Measurements from ENCODE around the gene SPSB1.

Gene SPSB1

GRCh38 chr1:9267352-9267686 lies 25.4 kb upstream of the SPSB1 start:
- Histone ChIP-seq H3K4me2 (peak overlapping the region; percentile 79; the same call in 1 of the 2 replicates), H3K27ac (no peak overlapping the region), H3K27me3 (no peaks in the 10 kb centered on the region), H3K4me3 (no peak overlapping the region), H3K9me3 (no peaks in the 10 kb centered on the region), H3K36me3 (peaks cover 38% of the 10 kb centered on the region), H4K20me1 (0 out of 2 replicates have a peak, but pooled peaks cover 21% of the 10 kb centered on the region), H3K9ac (no peak overlapping the region), H3K4me1 (peaks cover 65% of the 10 kb centered on the region)
- TF ChIP-seq Cebpa-rat (IDR thresholded peaks at IDR 0.05): no peak

- peak overlapping the region; percentile 79 for H3K4me2 ChIP-seq
- no peak overlapping the region for H3K27ac ChIP-seq
- TF ChIP-seq Cebpa-rat (IDR thresholded peaks at IDR 0.05): no peak
- H3K27me3 ChIP-seq: no peaks in the 10 kb centered on the region
- H3K4me1 ChIP-seq: peaks cover 65% of the 10 kb centered on the region
- peaks cover 32% of the 10 kb centered on the region for H3K36me3 ChIP-seq
- H3K9ac ChIP-seq: no peak overlapping the region
- H3K9me3 ChIP-seq: no peaks in the 10 kb centered on the region
- no peak overlapping the region for H3K4me3 ChIP-seq
- 0 out of 2 replicates have a peak, but pooled peaks cover 21% of the 10 kb centered on the region for H4K20me1 ChIP-seq
Observed at GRCh38 chr1:9267827-9268581, 24.7 kb upstream of the SPSB1 start.

GRCh38 chr1:9269078-9269501 lies 23.6 kb upstream of the SPSB1 start:
- TF ChIP-seq Cebpa-rat (IDR thresholded peaks at IDR 0.05): no peak
- Histone ChIP-seq H3K4me2 (peak overlapping the region; percentile 79), H3K27ac (no peak overlapping the region), H4K20me1 (0 out of 2 replicates have a peak, but pooled peaks cover 21% of the 10 kb centered on the region), H3K27me3 (no peaks in the 10 kb centered on the region), H3K9me3 (no peaks in the 10 kb centered on the region), H3K4me3 (no peak overlapping the region), H3K4me1 (peaks cover 65% of the 10 kb centered on the region), H3K9ac (no peak overlapping the region), H3K36me3 (peaks cover 21% of the 10 kb centered on the region)

GRCh38 chr1:9269721-9270120 lies 23.0 kb upstream of the SPSB1 start:
- H4K20me1 ChIP-seq: 0 out of 2 replicates have a peak, but pooled peaks cover 21% of the 10 kb centered on the region
- no peak overlapping the region; the same call in 1 of the 2 replicates for H3K9ac ChIP-seq
- TF ChIP-seq Cebpa-rat (IDR thresholded peaks at IDR 0.05): no peak
- no peak overlapping the region for H3K27ac ChIP-seq
- peaks cover 65% of the 10 kb centered on the region for H3K4me1 ChIP-seq
- H3K4me2 ChIP-seq: peak overlapping the region; percentile 79
- H3K9me3 ChIP-seq: no peaks in the 10 kb centered on the region
- no peak overlapping the region for H3K4me3 ChIP-seq
- no peaks in the 10 kb centered on the region for H3K27me3 ChIP-seq
- H3K36me3 ChIP-seq: peaks cover 14% of the 10 kb centered on the region

- Histone ChIP-seq H3K9ac (no peak overlapping the region), H3K4me2 (peak overlapping the region; percentile 37)
- TF ChIP-seq Cebpa-rat (IDR thresholded peaks at IDR 0.05): no peak
Observed at GRCh38 chr1:9270290-9270883, 22.3 kb upstream of the SPSB1 start.

GRCh38 chr1:9271283-9271682 lies 21.4 kb upstream of the SPSB1 start:
- no peak overlapping the region for H3K27ac ChIP-seq
- TF ChIP-seq Cebpa-rat (IDR thresholded peaks at IDR 0.05): no peak
- H4K20me1 ChIP-seq: 0 out of 2 replicates have a peak, but pooled peaks cover 21% of the 10 kb centered on the region
- H3K36me3 ChIP-seq: no peaks in the 10 kb centered on the region
- peak overlapping the region; percentile 37 for H3K4me2 ChIP-seq
- peaks cover 72% of the 10 kb centered on the region for H3K4me1 ChIP-seq
- no peak overlapping the region for H3K4me3 ChIP-seq
- H3K9ac ChIP-seq: no peak overlapping the region; the same call in 1 of the 2 replicates
- H3K27me3 ChIP-seq: no peaks in the 10 kb centered on the region
- H3K9me3 ChIP-seq: no peaks in the 10 kb centered on the region

More at GRCh38 chr1:9270290-9270883, 22.3 kb upstream of the SPSB1 start:
- H3K4me1 ChIP-seq: peaks cover 70% of the 10 kb centered on the region
- H3K36me3 ChIP-seq: peaks cover 8% of the 10 kb centered on the region; the same call in 1 of the 2 replicates
- H4K20me1 ChIP-seq: 0 out of 2 replicates have a peak, but pooled peaks cover 21% of the 10 kb centered on the region
- H3K27ac ChIP-seq: no peak overlapping the region
- H3K27me3 ChIP-seq: no peaks in the 10 kb centered on the region
- no peaks in the 10 kb centered on the region for H3K9me3 ChIP-seq
- H3K4me3 ChIP-seq: no peak overlapping the region

GRCh38 chr1:9271861-9272595 lies 20.7 kb upstream of the SPSB1 start:
- Histone ChIP-seq H3K9ac (no peak overlapping the region; the same call in 1 of the 2 replicates), H3K4me1 (peaks cover 71% of the 10 kb centered on the region), H4K20me1 (0 out of 2 replicates have a peak, but pooled peaks cover 21% of the 10 kb centered on the region), H3K27ac (no peak overlapping the region), H3K4me2 (0 out of 2 replicates have a peak overlapping the region, but pooled peaks have one; percentile 37), H3K9me3 (no peaks in the 10 kb centered on the region), H3K4me3 (no peak overlapping the region), H3K36me3 (no peaks in the 10 kb centered on the region), H3K27me3 (no peaks in the 10 kb centered on the region)
- no peak for TF ChIP-seq Cebpa-rat (IDR thresholded peaks at IDR 0.05)

GRCh38 chr1:9273177-9273576 lies 19.5 kb upstream of the SPSB1 start:
- H4K20me1 ChIP-seq: 0 out of 2 replicates have a peak, but pooled peaks cover 18% of the 10 kb centered on the region
- TF ChIP-seq Cebpa-rat (IDR thresholded peaks at IDR 0.05): no peak
- H3K27ac ChIP-seq: no peak overlapping the region
- H3K36me3 ChIP-seq: no peaks in the 10 kb centered on the region; the same call in 1 of the 2 replicates
- no peak overlapping the region for H3K4me3 ChIP-seq
- H3K4me1 ChIP-seq: peaks cover 63% of the 10 kb centered on the region
- no peak overlapping the region for H3K9ac ChIP-seq
- no peak overlapping the region for H3K4me2 ChIP-seq
- H3K27me3 ChIP-seq: no peaks in the 10 kb centered on the region
- peaks cover 7% of the 10 kb centered on the region for H3K9me3 ChIP-seq

GRCh38 chr1:9275161-9275560 lies 17.5 kb upstream of the SPSB1 start:
- H3K4me1 ChIP-seq: peaks cover 63% of the 10 kb centered on the region
- H3K27me3 ChIP-seq: no peaks in the 10 kb centered on the region
- H3K36me3 ChIP-seq: no peaks in the 10 kb centered on the region; the same call in 1 of the 2 replicates
- no peak for TF ChIP-seq Cebpa-rat (IDR thresholded peaks at IDR 0.05)
- H3K4me3 ChIP-seq: no peak overlapping the region
- H3K9me3 ChIP-seq: peaks cover 7% of the 10 kb centered on the region
- H3K27ac ChIP-seq: no peak overlapping the region
- H4K20me1 ChIP-seq: 0 out of 2 replicates have a peak, but pooled peaks cover 5% of the 10 kb centered on the region
- no peak overlapping the region for H3K9ac ChIP-seq
- H3K4me2 ChIP-seq: peak overlapping the region; percentile 62; the same call in 1 of the 2 replicates
